Activated naive CD4-positive, alpha-beta T cell (primary cell): ENCODE measurements around the gene TBATA.

ENCODE experiments used
- DNase-seq, 4 experiments: peaks; one replicate each; lab custom pipeline; 2025; lab: John Stamatoyannopoulos, UW

TBATA gene

GRCh38 chr10:70742537-70743429 is 42.4 kb downstream of the TBATA start:
- DNase-seq: no peak

GRCh38 chr10:70740406-70741288 is 44.5 kb downstream of the TBATA start:
- DNase-seq: no peak

- no peak for DNase-seq
These were observed 46.4 kb downstream of the TBATA start for GRCh38 chr10:70738761-70739121.

GRCh38 chr10:70738006-70738760 is 47.0 kb downstream of the TBATA start:
- DNase-seq: no peak

GRCh38 chr10:70737250-70737649 is 47.9 kb downstream of the TBATA start:
- no peak for DNase-seq

- DNase-seq: no peak
These were observed 48.7 kb downstream of the TBATA start for GRCh38 chr10:70736525-70736924.

GRCh38 chr10:70735161-70735560 is 50.0 kb downstream of the TBATA start:
- no peak for DNase-seq

GRCh38 chr10:70733051-70733450 is 52.1 kb downstream of the TBATA start:
- no peak for DNase-seq

- no peak for DNase-seq
These were observed 52.6 kb downstream of the TBATA start for GRCh38 chr10:70732569-70732968.

GRCh38 chr10:70730955-70731354 is 54.2 kb downstream of the TBATA start:
- DNase-seq: no peak

GRCh38 chr10:70729763-70730357 is 55.3 kb downstream of the TBATA start:
- no peak for DNase-seq

- DNase-seq: no peak
These were observed 56.8 kb downstream of the TBATA start for GRCh38 chr10:70728328-70728727.

GRCh38 chr10:70726909-70727495 is 58.2 kb downstream of the TBATA start:
- DNase-seq: no peak

GRCh38 chr10:70723771-70724170 is 61.4 kb downstream of the TBATA start:
- no peak for DNase-seq

GRCh38 chr10:70722820-70723424 is 62.3 kb downstream of the TBATA start:
- no peak for DNase-seq
